ENCODE measurements around the gene IQCH.

DNA sequence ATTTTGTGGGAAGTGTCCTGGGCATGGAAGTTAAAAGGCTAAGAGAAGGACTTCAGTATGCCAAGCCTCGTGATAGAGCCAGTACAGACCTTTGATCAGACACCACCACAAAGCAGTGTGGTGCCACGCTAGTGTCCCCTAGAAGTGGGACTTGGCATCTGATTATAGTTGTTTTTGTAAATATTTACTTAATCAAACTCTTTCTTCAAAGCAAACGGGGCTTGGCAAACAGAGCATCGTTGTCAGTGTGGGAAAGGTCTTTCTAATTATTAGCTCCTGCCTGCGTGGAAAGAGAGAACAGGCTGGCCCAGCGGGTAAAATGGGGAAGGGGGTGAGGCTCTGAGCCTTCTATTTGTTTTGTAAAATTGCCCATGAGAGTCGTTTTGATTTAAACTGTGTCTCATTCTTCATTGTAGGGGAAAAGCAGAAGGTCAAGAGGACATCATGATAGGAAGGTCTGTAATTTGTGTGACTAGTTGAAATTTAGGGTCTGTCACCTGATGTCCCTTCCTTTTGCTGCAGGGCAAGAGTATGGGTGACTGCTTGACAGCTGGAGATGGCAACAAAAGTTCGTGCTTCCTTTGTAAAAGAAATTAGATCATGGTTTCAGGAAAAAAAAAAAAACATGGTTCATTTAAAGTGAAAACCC lies 105.0 kb downstream of the IQCH start:
- TF ChIP-seq POLR2A (IDR thresholded peaks at IDR 0.05) = no peak
- TF ChIP-seq, protein P1, sequence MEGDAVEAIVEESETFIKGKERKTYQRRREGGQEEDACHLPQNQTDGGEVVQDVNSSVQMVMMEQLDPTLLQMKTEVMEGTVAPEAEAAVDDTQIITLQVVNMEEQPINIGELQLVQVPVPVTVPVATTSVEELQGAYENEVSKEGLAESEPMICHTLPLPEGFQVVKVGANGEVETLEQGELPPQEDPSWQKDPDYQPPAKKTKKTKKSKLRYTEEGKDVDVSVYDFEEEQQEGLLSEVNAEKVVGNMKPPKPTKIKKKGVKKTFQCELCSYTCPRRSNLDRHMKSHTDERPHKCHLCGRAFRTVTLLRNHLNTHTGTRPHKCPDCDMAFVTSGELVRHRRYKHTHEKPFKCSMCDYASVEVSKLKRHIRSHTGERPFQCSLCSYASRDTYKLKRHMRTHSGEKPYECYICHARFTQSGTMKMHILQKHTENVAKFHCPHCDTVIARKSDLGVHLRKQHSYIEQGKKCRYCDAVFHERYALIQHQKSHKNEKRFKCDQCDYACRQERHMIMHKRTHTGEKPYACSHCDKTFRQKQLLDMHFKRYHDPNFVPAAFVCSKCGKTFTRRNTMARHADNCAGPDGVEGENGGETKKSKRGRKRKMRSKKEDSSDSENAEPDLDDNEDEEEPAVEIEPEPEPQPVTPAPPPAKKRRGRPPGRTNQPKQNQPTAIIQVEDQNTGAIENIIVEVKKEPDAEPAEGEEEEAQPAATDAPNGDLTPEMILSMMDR (IDR thresholded peaks at IDR 0.05) = no peak
